Naive thymus-derived CD4-positive, alpha-beta T cell (primary cell): ENCODE results near the gene ATP8B1. TPM values are rescaled to one million over a fixed set of nuclear protein-coding genes. Genes with fewer than 3 reads are reported as not detected.

Experiments used
- ATAC-seq: fragments of 150-1000 bp; cut with Tn5 transposase; 2 replicates; pipeline ENCODE4 v1.10.0; 2021; ENCODE audit warnings: mild to moderate bottlenecking, moderate library complexity
- CTCF ChIA-PET: fragments of 350-600 bp; sonication (Branson Sonifier 250); formaldehyde crosslinking; loops from one replicate; lab custom pipeline; 2021; ENCODE audit warnings: antibody characterized with exemption; lab: Charles Lee
- POLR2A ChIA-PET: fragments of 350-600 bp; sonication (Branson Sonifier 250); formaldehyde crosslinking; loops from one replicate; lab custom pipeline; 2021; ENCODE audit warnings: antibody characterized with exemption, inconsistent platforms; lab: Charles Lee
- DNase-seq, 9 donors: peaks; one replicate each; pipeline versions ENCODE4 v3.0.0 to v3.0.0-alpha.2; 2020 to 2022; ENCODE audit warnings: mixed read lengths in 1 of 9
- H3K27ac ChIP-seq: one replicate; pipeline ENCODE4 v1.7.0; 2013; ENCODE audit warnings: mild to moderate bottlenecking, low read depth, low read length, moderate library complexity
- H3K27me3 ChIP-seq, 2 donors: one replicate each; pipeline ENCODE4 v1.7.0; 2013; ENCODE audit warnings: low read length in 2 of 2, mild to moderate bottlenecking in 2 of 2, moderate library complexity in 2 of 2; ENCODE audit not compliant: control insufficient read depth in 2 of 2, insufficient read depth in 2 of 2
- H3K36me3 ChIP-seq, 3 experiments: 1 replicate in 2 of 3; 2 replicates in 1 of 3; pipeline ENCODE4 v1.7.0; 2013; ENCODE audit warnings: low read length in 3 of 3, mild to moderate bottlenecking in 3 of 3, moderate library complexity in 1 of 3; ENCODE audit not compliant: insufficient read depth in 3 of 3, control insufficient read depth in 2 of 3
- H3K4me1 ChIP-seq, 2 donors: one replicate each; pipeline ENCODE4 v1.7.0; 2013; ENCODE audit warnings: low read length in 2 of 2, mild to moderate bottlenecking in 2 of 2, moderate library complexity in 1 of 2; ENCODE audit not compliant: control insufficient read depth in 2 of 2, insufficient read depth in 2 of 2
- H3K4me3 ChIP-seq: 2 replicates; pipeline ENCODE4 v1.7.0; 2013; ENCODE audit warnings: mild to moderate bottlenecking, low read length
- H3K9me3 ChIP-seq, 3 experiments: 1 replicate in 2 of 3; 2 replicates in 1 of 3; pipeline ENCODE4 v1.7.0; 2013; ENCODE audit warnings: low read length in 3 of 3; ENCODE audit not compliant: control insufficient read depth in 2 of 3
- H3K27ac Mint-ChIP-seq, 9 donors: one replicate each; pipeline ENCODE4 v1.8.0; 2020 to 2022; ENCODE audit warnings: mixed read lengths in 9 of 9, mild to moderate bottlenecking in 8 of 9, moderate library complexity in 5 of 9, inconsistent platforms in 2 of 9
- H3K27me3 Mint-ChIP-seq, 5 donors: one replicate each; pipeline ENCODE4 v1.8.0; 2021 to 2022; ENCODE audit warnings: mixed read lengths in 5 of 5, mild to moderate bottlenecking in 1 of 5
- H3K36me3 Mint-ChIP-seq, 5 donors: one replicate each; pipeline ENCODE4 v1.8.0; 2020 to 2022; ENCODE audit warnings: mixed read lengths in 5 of 5, mild to moderate bottlenecking in 3 of 5, inconsistent platforms in 1 of 5
- H3K4me1 Mint-ChIP-seq, 7 donors: one replicate each; pipeline ENCODE4 v1.8.0; 2020 to 2022; ENCODE audit warnings: mixed read lengths in 7 of 7, mild to moderate bottlenecking in 3 of 7, inconsistent platforms in 1 of 7
- H3K4me3 Mint-ChIP-seq, 10 donors: one replicate each; pipeline ENCODE4 v1.8.0; 2020 to 2022; ENCODE audit warnings: mild to moderate bottlenecking in 10 of 10, mixed read lengths in 10 of 10, moderate library complexity in 6 of 10, inconsistent platforms in 2 of 10
- H3K9me3 Mint-ChIP-seq, 11 donors: one replicate each; pipeline ENCODE4 v1.8.0; 2020 to 2022; ENCODE audit warnings: mixed read lengths in 11 of 11, mild to moderate bottlenecking in 4 of 11, inconsistent platforms in 1 of 11, moderate library complexity in 1 of 11
- intact Hi-C, 2 donors: fragments of 100-400 bp; cut with micrococcal nuclease; formaldehyde crosslinking; loops; one replicate each; pipeline ENCODE4 v1.15.1; 2023
- polyA plus RNA-seq, 2 donors: library from polyadenylated mRNA; unstranded; fragments of 300-500 nt; fragmentation: Illumina TruSeq; gene quantifications; one replicate each; pipeline ENCODE4 v1.2.3, GENCODE V29; 2021
- total RNA-seq, 6 experiments: library from RNA in 5 of 6; stranded (reverse) in 5 of 6; gene quantifications; 1 replicate in 5 of 6; 2 replicates in 1 of 6; pipeline ENCODE4 v1.2.3 and lab custom pipeline; 2021 to 2026

The ATP8B1 gene
- total and polyA plus RNA-seq, 7 experiments from 2014 or later: not detected

DNA sequence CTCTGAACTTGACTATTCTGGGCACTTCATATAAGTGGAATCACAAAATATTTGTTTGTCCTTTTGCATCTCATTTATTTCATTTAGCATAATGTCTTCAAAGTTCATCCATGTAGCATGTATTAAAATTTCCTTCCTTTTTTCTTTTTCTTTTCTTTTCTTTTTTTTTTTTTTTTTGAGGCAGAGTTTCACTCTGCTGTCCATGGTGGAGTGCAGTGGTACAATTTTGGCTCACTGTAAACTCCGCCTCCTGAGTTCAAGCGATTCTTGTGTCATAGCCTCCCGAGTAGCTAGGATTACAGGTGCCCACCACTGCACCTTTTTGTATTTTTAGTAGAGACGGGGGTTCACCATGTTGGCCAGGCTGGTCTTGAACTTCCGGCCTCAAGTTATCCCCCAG is 11.9 kb downstream of the ATP8B1 start:
- Histone ChIP-seq H3K36me3 (no peaks in the 10 kb centered on the region), H3K27ac (no peak overlapping the region), H3K9me3 (no peaks in the 10 kb centered on the region), H3K4me3 (no peak overlapping the region), H3K4me1 (no peaks in the 10 kb centered on the region), H3K27me3 (no peaks in the 10 kb centered on the region)
- ATAC-seq (no peak), DNase-seq (no peak)
- H3K27ac Mint-ChIP-seq: no peak overlapping the region
- H3K4me3 Mint-ChIP-seq: no peak overlapping the region
- peaks cover 0 to 12% (median 4%) of the 10 kb centered on the region in 5 donors for H3K36me3 Mint-ChIP-seq
- peaks cover 3 to 17% (median 14%) of the 10 kb centered on the region in 5 donors for H3K27me3 Mint-ChIP-seq
- H3K9me3 Mint-ChIP-seq: peaks cover 0 to 15% (median 5%) of the 10 kb centered on the region in 11 donors
- ChIA-PET CTCF (no interaction called here), POLR2A (no interaction called here)
- H3K4me1 Mint-ChIP-seq: no peaks in the 10 kb centered on the region
- intact Hi-C loops: no loop called here

DNA sequence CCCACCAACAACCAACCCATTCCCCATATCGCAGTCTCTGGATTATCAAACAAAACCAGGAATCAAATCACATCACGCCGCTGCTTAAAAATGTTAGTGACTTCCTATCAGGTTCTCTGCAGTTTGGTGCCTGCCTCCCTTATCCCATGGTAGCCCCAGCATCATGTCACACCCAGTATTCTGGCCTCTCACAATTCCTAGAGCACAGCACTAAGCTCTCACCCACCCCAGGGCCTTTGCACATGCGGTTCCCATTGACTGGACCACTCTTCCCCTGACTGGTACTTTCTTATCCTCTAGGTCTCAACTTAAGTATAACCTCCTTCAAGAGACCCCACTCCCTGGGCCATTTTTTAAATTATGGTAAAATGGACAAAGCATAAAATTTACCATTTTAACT is 12.8 kb downstream of the ATP8B1 start:
- no peak overlapping the region for H3K4me3 Mint-ChIP-seq
- no peak for ATAC-seq
- POLR2A ChIA-PET: no interaction called here
- no peaks in the 10 kb centered on the region for H3K4me1 ChIP-seq
- H3K36me3 Mint-ChIP-seq: peaks cover 0 to 8% (median under 1%) of the 10 kb centered on the region in 5 donors
- peaks cover 0 to 11% (median 2%) of the 10 kb centered on the region in 11 donors for H3K9me3 Mint-ChIP-seq
- no peak overlapping the region for H3K27ac Mint-ChIP-seq
- no peak for DNase-seq
- H3K27ac ChIP-seq: no peak overlapping the region
- H3K4me1 Mint-ChIP-seq: no peaks in the 10 kb centered on the region
- no peaks in the 10 kb centered on the region for H3K27me3 ChIP-seq
- H3K4me3 ChIP-seq: no peak overlapping the region
- CTCF ChIA-PET: no interaction called here
- H3K27me3 Mint-ChIP-seq: peaks cover 3 to 17% (median 10%) of the 10 kb centered on the region in 5 donors
- intact Hi-C loops: no loop called here
- no peaks in the 10 kb centered on the region for H3K9me3 ChIP-seq
- no peaks in the 10 kb centered on the region for H3K36me3 ChIP-seq

DNA sequence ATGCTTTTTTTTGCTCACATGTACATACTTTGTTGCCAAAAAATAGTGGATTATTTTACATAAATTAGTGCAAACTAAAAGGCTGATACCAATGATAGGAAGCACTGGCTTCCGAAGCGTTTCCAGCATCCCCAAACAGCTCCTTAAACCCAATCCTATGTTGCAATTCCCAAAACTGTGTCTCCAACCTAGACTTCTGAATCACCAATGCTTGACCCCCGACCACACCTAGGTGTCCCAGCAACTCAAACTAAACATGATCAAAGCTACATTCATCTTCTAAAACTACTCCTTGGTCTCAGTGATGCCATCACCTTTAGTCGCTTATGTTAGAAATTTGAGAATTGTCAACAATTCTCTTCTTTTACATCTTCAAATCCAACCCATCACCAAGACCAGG is 13.4 kb downstream of the ATP8B1 start:
- CTCF ChIA-PET: no interaction called here
- no peak for ATAC-seq
- POLR2A ChIA-PET: no interaction called here

DNA sequence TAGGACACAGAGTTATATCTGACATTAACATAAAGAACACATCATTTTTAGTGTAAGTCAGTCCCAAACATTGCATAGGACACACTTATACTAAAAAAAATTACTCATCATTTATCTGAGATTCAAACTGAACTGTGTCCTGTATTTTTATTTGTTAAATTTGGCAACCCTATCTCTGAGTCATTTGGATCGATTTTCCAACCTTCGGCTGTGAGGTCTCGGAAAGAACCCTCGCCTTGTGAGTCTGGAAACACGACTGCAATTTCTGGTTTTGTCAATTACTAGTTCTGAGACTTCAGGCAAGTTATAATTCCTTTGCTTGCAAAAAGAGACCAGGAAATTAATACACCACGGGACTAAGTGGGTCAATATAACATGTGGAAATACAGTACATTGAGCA is 14.0 kb downstream of the ATP8B1 start:
- no peak for DNase-seq
- Histone ChIP-seq H3K9me3 (no peaks in the 10 kb centered on the region), H3K27ac (no peak overlapping the region), H3K4me1 (no peaks in the 10 kb centered on the region), H3K27me3 (no peaks in the 10 kb centered on the region), H3K4me3 (no peak overlapping the region), H3K36me3 (no peaks in the 10 kb centered on the region)
- no peak overlapping the region for H3K4me3 Mint-ChIP-seq
- peaks cover 3 to 17% (median 9%) of the 10 kb centered on the region in 5 donors for H3K27me3 Mint-ChIP-seq
- H3K27ac Mint-ChIP-seq: no peak overlapping the region
- POLR2A ChIA-PET: no interaction called here
- H3K4me1 Mint-ChIP-seq: no peaks in the 10 kb centered on the region
- ATAC-seq: no peak
- peaks cover 0 to 11% (median 7%) of the 10 kb centered on the region in 5 donors for H3K36me3 Mint-ChIP-seq
- CTCF ChIA-PET: no interaction called here
- intact Hi-C loops: no loop called here
- H3K9me3 Mint-ChIP-seq: peaks cover 0 to 4% (median 0%) of the 10 kb centered on the region in 11 donors

More for the DNA sequence above, 13.4 kb downstream of the ATP8B1 start:
- Mint-ChIP-seq H3K27ac (no peak overlapping the region), H3K27me3 (peaks cover 3 to 17% (median 10%) of the 10 kb centered on the region in 5 donors), H3K9me3 (peaks cover 0 to 7% (median 1%) of the 10 kb centered on the region in 11 donors), H3K4me1 (no peaks in the 10 kb centered on the region), H3K4me3 (no peak overlapping the region), H3K36me3 (peaks cover 0 to 7% (median 3%) of the 10 kb centered on the region in 5 donors)
- Histone ChIP-seq H3K4me1 (no peaks in the 10 kb centered on the region), H3K36me3 (no peaks in the 10 kb centered on the region), H3K27ac (no peak overlapping the region), H3K27me3 (no peaks in the 10 kb centered on the region), H3K9me3 (no peaks in the 10 kb centered on the region), H3K4me3 (no peak overlapping the region)
- intact Hi-C loops: no loop called here
- no peak for DNase-seq

DNA sequence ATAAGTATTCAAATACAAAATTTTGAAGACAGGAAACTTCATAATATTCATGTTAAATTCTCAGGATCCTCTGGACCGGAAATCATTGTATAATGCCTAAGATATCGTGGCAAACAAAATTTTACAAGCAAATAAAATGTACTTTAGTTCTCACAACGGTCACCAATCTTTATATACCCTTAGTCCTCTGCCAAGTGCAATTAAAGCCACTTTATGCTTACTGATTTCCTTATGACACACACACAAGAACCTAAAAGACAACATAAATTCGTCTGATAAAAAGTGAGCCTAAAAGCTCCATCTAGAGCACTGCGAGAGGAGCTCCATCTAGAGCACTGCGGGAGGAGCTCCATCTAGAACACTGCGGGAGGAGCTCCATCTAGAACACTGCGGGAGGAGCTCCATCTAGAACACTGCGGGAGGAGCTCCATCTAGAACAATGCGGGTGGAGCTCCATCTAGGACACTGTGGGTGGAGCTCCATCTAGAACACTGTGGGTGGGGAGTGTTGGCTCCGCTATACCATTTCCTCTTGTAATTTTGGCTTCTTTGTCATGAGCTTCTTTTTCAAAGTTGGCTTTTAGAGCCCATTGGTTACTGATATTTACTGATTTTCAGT is 15.9 kb downstream of the ATP8B1 start:
- no peaks in the 10 kb centered on the region for H3K36me3 ChIP-seq
- CTCF ChIA-PET: no interaction called here
- H3K27me3 ChIP-seq: no peaks in the 10 kb centered on the region
- H3K9me3 ChIP-seq: no peaks in the 10 kb centered on the region
- no peaks in the 10 kb centered on the region for H3K4me1 ChIP-seq
- no peak overlapping the region for H3K27ac ChIP-seq
- Mint-ChIP-seq H3K36me3 (peaks cover 0 to 7% (median 4%) of the 10 kb centered on the region in 5 donors), H3K9me3 (peaks cover 0 to 1% (median 0%) of the 10 kb centered on the region in 11 donors), H3K4me1 (no peaks in the 10 kb centered on the region), H3K27ac (peak overlapping the region in 1 of 9 donors; percentile 16), H3K27me3 (peaks cover 0 to 6% (median under 1%) of the 10 kb centered on the region in 5 donors), H3K4me3 (no peak overlapping the region)
- no peak for ATAC-seq
- no peak for DNase-seq
- intact Hi-C loops: no loop called here
- POLR2A ChIA-PET: no interaction called here
- H3K4me3 ChIP-seq: no peak overlapping the region

DNA sequence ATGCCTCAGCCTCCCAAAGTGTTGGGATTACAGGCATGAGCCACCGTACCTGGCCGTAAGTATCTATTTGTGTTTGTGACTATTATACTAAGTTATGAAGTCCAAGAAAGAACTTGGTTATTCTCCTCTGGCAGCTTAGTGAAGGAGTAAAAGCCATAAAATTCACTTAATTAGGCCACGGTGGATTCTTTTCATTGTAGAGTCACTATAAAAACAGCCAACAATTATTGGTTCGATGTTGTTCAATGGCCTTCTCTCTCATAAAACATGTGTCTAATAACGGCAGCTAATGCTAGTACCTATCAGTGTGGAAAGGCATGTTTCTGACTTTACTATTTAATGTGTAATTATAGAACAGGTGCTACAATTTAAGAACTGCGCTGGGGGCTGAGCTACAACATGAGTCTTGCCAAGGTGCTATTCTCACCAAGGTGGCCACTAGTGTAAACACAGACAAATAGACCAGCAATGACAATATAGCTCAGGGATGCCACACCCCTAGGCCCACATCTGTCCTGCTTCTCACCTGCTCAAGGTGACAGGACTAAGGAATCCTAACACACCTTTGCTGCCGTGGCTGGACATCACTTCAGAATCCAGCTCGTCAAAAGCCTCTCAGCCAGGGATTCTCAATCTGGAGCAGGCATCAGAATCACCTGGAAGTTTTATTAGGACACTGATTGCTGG is 17.2 kb downstream of the ATP8B1 start:
- Mint-ChIP-seq H3K27me3 (peaks cover 0 to 6% (median 0%) of the 10 kb centered on the region in 5 donors), H3K27ac (no peak overlapping the region), H3K4me3 (no peak overlapping the region), H3K4me1 (no peaks in the 10 kb centered on the region), H3K9me3 (peaks cover 0 to 1% (median 0%) of the 10 kb centered on the region in 11 donors), H3K36me3 (peaks cover 0 to 8% (median 4%) of the 10 kb centered on the region in 5 donors)
- DNase-seq (no peak), ATAC-seq (no peak)
- no peaks in the 10 kb centered on the region for H3K4me1 ChIP-seq
- H3K4me3 ChIP-seq: no peak overlapping the region
- CTCF ChIA-PET: no interaction called here
- H3K9me3 ChIP-seq: no peaks in the 10 kb centered on the region
- no peaks in the 10 kb centered on the region for H3K27me3 ChIP-seq
- H3K36me3 ChIP-seq: no peaks in the 10 kb centered on the region
- POLR2A ChIA-PET: no interaction called here
- no peak overlapping the region for H3K27ac ChIP-seq
- intact Hi-C loops: no loop called here

DNA sequence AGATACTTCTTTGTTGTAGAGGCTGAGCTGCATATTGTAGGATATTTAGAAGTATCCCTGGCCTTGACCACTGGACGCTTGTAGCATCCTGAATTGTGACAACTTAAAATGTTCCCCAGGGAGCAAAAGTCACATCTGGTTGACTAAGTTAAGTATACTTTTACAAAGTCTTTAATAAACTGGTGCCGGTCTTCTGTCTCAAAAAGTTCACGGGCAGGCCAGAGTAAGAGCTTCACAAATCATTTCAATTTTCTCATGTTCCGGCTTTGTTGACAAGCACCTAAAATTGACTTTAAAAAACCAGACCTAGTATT is 18.4 kb downstream of the ATP8B1 start:
- ChIA-PET CTCF (no interaction called here), POLR2A (no interaction called here)
- H3K27me3 ChIP-seq: no peaks in the 10 kb centered on the region
- peaks cover 0 to 7% (median 4%) of the 10 kb centered on the region in 7 donors for H3K4me1 Mint-ChIP-seq
- no peak overlapping the region for H3K4me3 Mint-ChIP-seq
- H3K27ac ChIP-seq: no peak overlapping the region
- intact Hi-C loops: no loop called here
- no peaks in the 10 kb centered on the region for H3K4me1 ChIP-seq
- no peak for DNase-seq
- no peak for ATAC-seq
- no peaks in the 10 kb centered on the region for H3K9me3 ChIP-seq
- H3K27me3 Mint-ChIP-seq: peaks cover 0 to 6% (median 0%) of the 10 kb centered on the region in 5 donors
- H3K9me3 Mint-ChIP-seq: no peaks in the 10 kb centered on the region
- H3K4me3 ChIP-seq: no peak overlapping the region
- H3K36me3 ChIP-seq: no peaks in the 10 kb centered on the region
- no peak overlapping the region for H3K27ac Mint-ChIP-seq
- peaks cover 0 to 8% (median 4%) of the 10 kb centered on the region in 5 donors for H3K36me3 Mint-ChIP-seq
